RWPE1 (cell line): ENCODE measurements around the gene STRAP.
"Not testable (repeated sequence)": the region's sequence is repeated elsewhere in the genome, so short reads cannot be mapped to it uniquely, and the experiment has no call there.

Source experiments
- CTCF ChIA-PET: fragments of 350-600 bp; sonication (Branson Sonifier 250); formaldehyde crosslinking; extraction: SDS; loops from one replicate; lab custom pipeline; 2021; lab: Yijun Ruan, JAX
- POLR2A ChIA-PET: fragments of 400-600 bp; formaldehyde crosslinking; extraction: SDS; loops from one replicate; lab custom pipeline; 2020; ENCODE audit warnings: antibody characterized with exemption; ENCODE audit not compliant: low non-redundant PET; lab: Yijun Ruan, JAX
- DNase-seq: peaks from one replicate; pipeline ENCODE4 v3.0.0; 2012; ENCODE audit warnings: low spot score
- H3K27ac ChIP-seq: fragments of 450-650 bp; 2 replicates; pipeline ENCODE4 v1.5.1; 2017
- TF ChIP-seq, protein P1 (sequence below): fragments of 450-650 bp; conservative IDR thresholded peaks from 2 replicates; pipeline ENCODE4 v1.5.1; 2017; ENCODE audit warnings: low read depth, mild to moderate bottlenecking

Gene STRAP

GRCh38 chr12:15936751-15937150 is 54.6 kb downstream of the STRAP start:
- no peak for DNase-seq
- H3K27ac ChIP-seq = no peak overlapping the region
- ChIA-PET POLR2A (no interaction called here), CTCF (no interaction called here)
- TF ChIP-seq, protein P1, sequence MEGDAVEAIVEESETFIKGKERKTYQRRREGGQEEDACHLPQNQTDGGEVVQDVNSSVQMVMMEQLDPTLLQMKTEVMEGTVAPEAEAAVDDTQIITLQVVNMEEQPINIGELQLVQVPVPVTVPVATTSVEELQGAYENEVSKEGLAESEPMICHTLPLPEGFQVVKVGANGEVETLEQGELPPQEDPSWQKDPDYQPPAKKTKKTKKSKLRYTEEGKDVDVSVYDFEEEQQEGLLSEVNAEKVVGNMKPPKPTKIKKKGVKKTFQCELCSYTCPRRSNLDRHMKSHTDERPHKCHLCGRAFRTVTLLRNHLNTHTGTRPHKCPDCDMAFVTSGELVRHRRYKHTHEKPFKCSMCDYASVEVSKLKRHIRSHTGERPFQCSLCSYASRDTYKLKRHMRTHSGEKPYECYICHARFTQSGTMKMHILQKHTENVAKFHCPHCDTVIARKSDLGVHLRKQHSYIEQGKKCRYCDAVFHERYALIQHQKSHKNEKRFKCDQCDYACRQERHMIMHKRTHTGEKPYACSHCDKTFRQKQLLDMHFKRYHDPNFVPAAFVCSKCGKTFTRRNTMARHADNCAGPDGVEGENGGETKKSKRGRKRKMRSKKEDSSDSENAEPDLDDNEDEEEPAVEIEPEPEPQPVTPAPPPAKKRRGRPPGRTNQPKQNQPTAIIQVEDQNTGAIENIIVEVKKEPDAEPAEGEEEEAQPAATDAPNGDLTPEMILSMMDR = no peak

DNA sequence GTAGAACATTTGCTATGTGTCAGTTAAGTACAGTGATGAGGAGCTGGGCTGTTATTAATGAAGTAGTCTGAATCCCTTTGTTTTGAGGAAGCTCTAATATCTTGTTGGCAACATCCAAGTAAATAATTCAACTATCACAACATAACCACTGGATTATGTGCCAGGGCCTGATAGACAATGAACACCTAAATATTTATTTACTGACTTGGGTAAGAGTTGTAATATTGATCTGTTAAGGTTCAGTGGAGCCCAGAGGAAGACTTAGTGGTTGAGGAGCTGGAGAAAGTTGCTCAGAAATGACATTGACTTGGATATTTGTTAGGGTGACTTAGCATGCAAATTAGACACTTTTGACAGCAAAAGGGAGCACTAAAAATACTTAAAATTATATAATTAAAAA is 55.7 kb downstream of the STRAP start:
- no peak overlapping the region for H3K27ac ChIP-seq
- TF ChIP-seq, protein P1 = no peak
- no peak for DNase-seq
- POLR2A ChIA-PET = no interaction called here
- CTCF ChIA-PET = interaction anchor here (0.7 to 0.9 kb wide), 2 partner anchors 8 to 335 kb away, joined by 3 read pairs; no protein-coding TSS in a partner anchor

GRCh38 chr12:15939111-15939510 is 56.9 kb downstream of the STRAP start:
- POLR2A ChIA-PET = no interaction called here
- TF ChIP-seq, protein P1 = no peak
- no peak for DNase-seq
- H3K27ac ChIP-seq = no peak overlapping the region
- CTCF ChIA-PET = no interaction called here

DNA sequence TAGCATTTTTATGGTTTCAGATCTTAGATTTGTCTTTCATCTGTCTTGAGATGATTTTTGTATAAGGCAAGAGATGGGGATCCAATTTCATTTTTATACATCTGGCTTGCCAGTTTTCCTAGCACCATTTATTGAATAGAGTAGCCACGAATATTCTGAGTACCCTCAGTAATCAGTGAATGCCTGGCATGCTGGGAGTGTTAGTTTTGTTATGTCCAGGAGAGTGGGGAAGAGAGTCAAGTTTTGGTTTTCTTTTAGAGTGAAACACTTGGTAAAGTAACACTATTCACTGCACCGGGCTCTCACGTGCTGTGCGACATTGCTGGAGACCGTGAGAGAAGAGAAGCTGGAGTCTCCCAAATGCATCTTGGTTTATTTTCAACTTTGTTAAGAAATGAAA is 60.3 kb downstream of the STRAP start:
- no peak overlapping the region for H3K27ac ChIP-seq
- POLR2A ChIA-PET = no interaction called here
- DNase-seq = no peak
- TF ChIP-seq, protein P1 = no peak
- CTCF ChIA-PET = no interaction called here

DNA sequence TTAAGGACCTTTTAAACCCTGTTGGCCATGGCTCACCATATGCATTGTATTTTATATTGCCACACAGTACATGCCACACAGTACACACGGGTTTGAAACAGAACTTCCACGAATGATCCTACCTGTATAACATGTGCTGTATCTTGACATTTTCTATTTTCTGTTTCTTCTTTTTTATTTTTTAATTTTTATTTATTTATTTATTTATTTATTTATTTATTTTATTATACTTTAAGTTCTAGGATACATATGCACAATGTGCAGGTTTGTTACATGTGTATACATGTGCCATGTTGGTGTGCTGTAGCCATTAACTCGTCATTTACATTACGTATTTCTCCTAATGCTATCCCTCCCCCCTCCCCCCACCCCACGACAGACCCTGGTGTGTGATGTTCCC is 61.3 kb downstream of the STRAP start:
- POLR2A ChIA-PET, DNase-seq, CTCF ChIA-PET, H3K27ac ChIP-seq: not testable (repeated sequence)

GRCh38 chr12:15948461-15948860 is 66.3 kb downstream of the STRAP start:
- H3K27ac ChIP-seq, DNase-seq, CTCF ChIA-PET, POLR2A ChIA-PET: not testable (repeated sequence)
